Psoas muscle (tissue), 8 donors: Measurements from ENCODE around the gene FBXW9. TPM values are rescaled to one million over a fixed set of nuclear protein-coding genes. Genes with fewer than 3 reads are reported as not detected.
A peak's percentile ranks its signal among the peaks of the same experiment; 100 is the strongest.
"Not testable (repeated sequence)": the region's sequence is repeated elsewhere in the genome, so short reads cannot be mapped to it uniquely, and the experiment has no call there.

Experiments used
- ATAC-seq, 4 donors: fragments of 200-7000 bp; cut with Tn5 transposase; one replicate each; pipeline ENCODE4 v1.9.1; 2020; ENCODE audit warnings: moderate library complexity in 3 of 4, mild to moderate bottlenecking in 2 of 4
- DNase-seq, 2 donors: peaks; one replicate each; pipeline ENCODE4 v3.0.0-alpha.2; 2020
- H3K27ac ChIP-seq: fragments of 200-600 bp; one replicate; pipeline ENCODE4 v1.8.0; 2022
- H3K27me3 ChIP-seq, 3 donors: fragments of 200-600 bp in 1 of 3; one replicate each; pipeline versions ENCODE4 v1.6.1 to v1.8.0; 2013 to 2022; ENCODE audit warnings: low read length in 2 of 3, mild to moderate bottlenecking in 2 of 3, moderate library complexity in 1 of 3; ENCODE audit not compliant: insufficient read depth in 3 of 3
- H3K36me3 ChIP-seq, 2 donors: fragments of 200-600 bp in 1 of 2; one replicate each; pipeline versions ENCODE4 v1.6.1 to v1.8.0; 2013 to 2022; ENCODE audit warnings: low read depth in 1 of 2, mild to moderate bottlenecking in 1 of 2, moderate library complexity in 1 of 2; ENCODE audit not compliant: insufficient read depth in 1 of 2
- H3K4me1 ChIP-seq: fragments of 200-600 bp; one replicate; pipeline ENCODE4 v1.8.0; 2022
- H3K4me3 ChIP-seq: fragments of 200-600 bp; one replicate; pipeline ENCODE4 v1.8.0; 2022; ENCODE audit warnings: mild to moderate bottlenecking
- H3K9me3 ChIP-seq: fragments of 200-600 bp; one replicate; pipeline ENCODE4 v1.8.0; 2022
- CTCF ChIP-seq: fragments of 200-600 bp; IDR thresholded peaks from one replicate; pipeline ENCODE4 v1.8.0; 2022; ENCODE audit warnings: antibody characterized with exemption
- WGBS, 3 donors: extraction: QIAGEN DNeasy Blood & Tissue Kit; methylation state at CpG; one replicate each; pipeline versions ENCODE4 v1.1.6 to v1.1.7; 2013; 5-methylcytosine and 5-hydroxymethylcytosine counted together
- intact Hi-C, 2 donors: fragments of 100-400 bp; cut with DNase I; formaldehyde crosslinking; loops; one replicate each; pipeline versions ENCODE4 v1.11.0 to v1.14.2; 2022
- polyA plus RNA-seq, 3 donors: library from polyadenylated mRNA; stranded (reverse); fragments of 200-250 nt; gene quantifications; one replicate each; pipeline ENCODE4 v1.2.3, GENCODE V29; 2013
- total RNA-seq, 4 donors: library from RNA; stranded (reverse); fragmentation: NEBNext Ultra II Directional in 2 of 4; extraction: Animal tissue kit (Norgen Biotek cat#: 25700) in 2 of 4; gene quantifications; one replicate each; pipeline versions ENCODE4 v1.2.1 to v1.2.4, GENCODE V29; 2021 to 2023
- donor health status: healthy with polysubstance abuse.
- donor health status: DM: no; HTN: no; CAD: no; lungs with moderate emphysema.
- donor health status: Bipolar disorder and iron deficiency.
- donor health status: healthy.
- donor health status: DM: yes; HTN: yes; CAD: no.
- donor health status: DM: no; HTN: no; CAD: no.
- donor health status: DM: no; HTN: no; CAD: no.
- donor health status: DM: yes; HTN: yes; CAD: no.

FBXW9 gene
- total and polyA plus RNA-seq, 7 donors, result 1.2 to 9.2 (median 2.2) TPM

DNA sequence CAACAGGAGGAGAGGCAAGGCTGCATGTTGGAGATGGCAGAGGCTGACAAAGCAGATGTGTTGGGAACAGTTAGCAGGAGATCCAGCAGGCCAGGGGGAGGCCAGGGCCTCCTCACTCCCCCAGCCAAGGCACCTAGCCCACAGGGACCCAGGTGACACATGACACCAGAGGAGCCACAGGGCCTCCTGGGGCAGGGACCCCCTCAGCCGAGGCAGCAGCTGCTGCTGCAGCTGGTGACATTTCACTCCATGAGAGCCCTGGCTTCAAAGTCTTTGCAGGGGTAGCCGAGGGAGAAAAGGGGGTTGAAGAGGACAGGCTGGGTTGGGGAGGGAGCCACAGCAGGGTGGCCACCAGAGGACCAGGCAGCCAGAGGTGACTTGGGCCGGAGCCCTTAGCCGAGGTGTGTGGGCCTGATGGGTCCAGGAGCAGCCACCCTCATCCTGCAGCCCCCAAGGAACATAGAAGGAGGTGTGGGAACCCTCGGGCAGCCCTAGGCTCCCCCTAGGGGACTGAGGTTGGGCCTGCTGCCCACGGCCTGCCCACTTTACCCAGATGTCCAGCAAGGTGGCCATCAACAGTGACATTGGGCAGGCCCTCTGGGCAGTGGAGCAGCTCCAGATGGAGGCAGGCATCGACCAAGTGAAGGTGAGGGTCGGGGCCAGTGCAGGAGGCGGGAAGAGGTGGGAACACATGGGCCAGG is 8.8 kb downstream of the FBXW9 start, which contains the start of gene GNG14:
TSS of gene GNG14 (plus strand) at position 503 of the 701 bp plus-strand sequence. CDS start at position 554, 51 bp downstream.
- Histone ChIP-seq H3K9me3 (no peaks in the 10 kb centered on the region), H3K4me3 (no peak within 1 kb of the TSS), H3K36me3 (peaks cover 0 to 4% of the 10 kb centered on the region in 2 donors), H3K27me3 (no peaks in the 10 kb centered on the region), H3K4me1 (no peaks in the 10 kb centered on the region), H3K27ac (no peak within 1 kb of the TSS)
- DNase-seq, result no peak
- WGBS, 3 donors, result 80 to 83% (median 80%) methylated on average over 9 of the region's 9 CpGs
- no peak for ATAC-seq
- TF ChIP-seq CTCF, result no peak
- intact Hi-C loops, result no loop called here

GRCh38 chr19:12685831-12686230 is 10.6 kb downstream of the FBXW9 start:
- no peaks in the 10 kb centered on the region for H3K4me1 ChIP-seq
- no peak for TF ChIP-seq CTCF
- H3K4me3 ChIP-seq, result no peak overlapping the region
- no peak overlapping the region for H3K27ac ChIP-seq
- WGBS, 3 donors, result 67 to 76% (median 72%) methylated on average over 3 of the region's 3 CpGs
- H3K9me3 ChIP-seq, result no peaks in the 10 kb centered on the region
- ATAC-seq, result no peak
- H3K36me3 ChIP-seq, result peaks cover 0 to 4% of the 10 kb centered on the region in 2 donors
- intact Hi-C loops, result no loop called here
- no peak for DNase-seq
- no peaks in the 10 kb centered on the region for H3K27me3 ChIP-seq

- H3K36me3 ChIP-seq, result peaks cover 5 to 39% of the 10 kb centered on the region in 2 donors
- peak within 1 kb of the TSS; percentile 76 for H3K4me3 ChIP-seq
- H3K9me3 ChIP-seq, result no peaks in the 10 kb centered on the region
- H3K27ac ChIP-seq, result peak within 1 kb of the TSS; percentile 96
- H3K4me1 ChIP-seq, result peaks cover 3% of the 10 kb centered on the region
- DNase-seq (peak; percentile 90 to 96), ATAC-seq (peak; percentile 91 to 94 (median 91))
- no peak for TF ChIP-seq CTCF
- intact Hi-C loops, result loop anchor here in 1 of 2 donors (5.0 kb wide), 1 partner anchor 41 kb away; the partner anchor contains the start of gene TNPO2
- H3K27me3 ChIP-seq, result no peaks in the 10 kb centered on the region
- WGBS, 3 donors, result 0% methylated on average over 68 of the region's 68 CpGs
Measured at GRCh38 chr19:12681074-12681987, 15.1 kb downstream of the FBXW9 start, which contains the start of gene DHPS. Gene DHPS (minus strand): TSS chr19:12681880. CDS start chr19:12681766, 114 bp downstream.

GRCh38 chr19:12680034-12680433 is 16.4 kb downstream of the FBXW9 start:
- H3K27ac ChIP-seq, result no peak overlapping the region
- H3K27me3 ChIP-seq, result no peaks in the 10 kb centered on the region
- no peaks in the 10 kb centered on the region for H3K9me3 ChIP-seq
- intact Hi-C loops, result loop anchor here in 1 of 2 donors (5.0 kb wide), 1 partner anchor 42 kb away; the partner anchor contains the start of gene TNPO2
- no peak for TF ChIP-seq CTCF
- no peak overlapping the region for H3K4me3 ChIP-seq
- DNase-seq, result no peak
- WGBS, 3 donors, result 89 to 90% (median 89%) methylated on average over 9 of the region's 9 CpGs
- H3K4me1 ChIP-seq, result peaks cover 3% of the 10 kb centered on the region
- no peak for ATAC-seq
- peaks cover 5 to 52% of the 10 kb centered on the region in 2 donors for H3K36me3 ChIP-seq

- ATAC-seq, H3K27ac ChIP-seq, H3K4me3 ChIP-seq, H3K27me3 ChIP-seq, H3K9me3 ChIP-seq, H3K4me1 ChIP-seq, DNase-seq: not testable (repeated sequence)
- intact Hi-C loops, result loop anchor here (5.0 to 10.0 kb wide), 2 partner anchors 113 to 169 kb away; no protein-coding TSS in a partner anchor
- H3K36me3 ChIP-seq, result peaks cover 5 to 72% of the 10 kb centered on the region in 2 donors
- WGBS, 3 donors, result 85 to 95% (median 92%) methylated on average over 5 of the region's 5 CpGs
Measured at GRCh38 chr19:12678039-12678438, 18.4 kb downstream of the FBXW9 start.
